K562 (cell line): Measurements from ENCODE around the gene OR7A10. TPM values are rescaled to one million over a fixed set of nuclear protein-coding genes. Genes with fewer than 3 reads are reported as not detected.

ENCODE experiments used
- E2F3 ChIP-seq: fragments of 250-450 bp; sonication (Bioruptor Pico); IDR thresholded peaks from 2 replicates; pipeline ENCODE4 v1.4.0; 2020; ENCODE audit warnings: mild to moderate bottlenecking
- EP400 ChIP-seq: fragments of 450-650 bp; IDR thresholded peaks from 2 replicates; pipeline ENCODE4 v1.6.1; 2017; ENCODE audit warnings: antibody characterized with exemption, mild to moderate bottlenecking, moderate library complexity
- FOXA3 ChIP-seq, 2 experiments: fragments of 450-650 bp in 1 of 2; sonication (generic) in 1 of 2; formaldehyde crosslinking; IDR thresholded peaks in 1 of 2; conservative IDR thresholded peaks in 1 of 2; 2 replicates each; pipeline versions ENCODE4 v1.4.0 to v1.8.0; 2020 to 2022; ENCODE audit warnings: mild to moderate bottlenecking in 2 of 2, missing genetic modification reagents in 1 of 2
- KLF16 ChIP-seq: IDR thresholded peaks from 2 replicates; pipeline ENCODE4 v1.6.1; 2016; ENCODE audit warnings: antibody characterized with exemption
- MEIS2 ChIP-seq: fragments of 450-650 bp; IDR thresholded peaks from 2 replicates; pipeline ENCODE4 v1.6.1; 2014; ENCODE audit warnings: mild to moderate bottlenecking; ENCODE audit not compliant: partially characterized antibody
- NRF1 ChIP-seq, 2 experiments: fragments of 450-650 bp; IDR thresholded peaks in 1 of 2; conservative IDR thresholded peaks in 1 of 2; 2 replicates each; pipeline ENCODE4 v1.6.1; 2014; ENCODE audit warnings: mild to moderate bottlenecking in 2 of 2
- RFX5 ChIP-seq: IDR thresholded peaks from 2 replicates; pipeline ENCODE4 v1.6.1; 2011; ENCODE audit warnings: low read depth, mild to moderate bottlenecking, improper control_type of control experiment, low read length
- ZKSCAN8 ChIP-seq: fragments of 200-800 bp; sonication (Bioruptor generic); IDR thresholded peaks from 2 replicates; pipeline ENCODE4 v1.6.1; 2016; ENCODE audit warnings: missing genetic modification characterization, missing compliant biosample characterization
- polyA plus RNA-seq, 8 experiments: library from polyadenylated mRNA; depleted of rRNA in 4 of 8; stranded (reverse) in 5 of 8; unstranded in 3 of 8; fragments of >200 nt; fragmentation: Nextera tagmentation in 2 of 8; fragmentation: Illumina TruSeq in 1 of 8; extraction: Ambion mirVana in 2 of 8; extraction: Trizol in 1 of 8; gene quantifications; 2 replicates each; pipeline versions ENCODE4 v1.2.1 to v1.2.3, GENCODE V29; 2011 to 2014; ENCODE audit warnings: inconsistent platforms in 1 of 8, missing spikeins in 1 of 8
- total RNA-seq, 7 experiments: library from RNA; depleted of rRNA in 6 of 7; stranded (reverse); fragments of >200 nt in 6 of 7; fragmentation: Illumina TruSeq in 2 of 7; extraction: Trizol in 2 of 7; gene quantifications; 2 replicates each; pipeline versions ENCODE4 v1.2.1 to v1.2.3, GENCODE V29; 2011 to 2021; ENCODE audit warnings: low replicate concordance in 1 of 7
- TF ChIP-seq, protein P1 (sequence below): fragments of 200-800 bp; sonication (Bioruptor generic); IDR thresholded peaks from 2 replicates; pipeline ENCODE4 v1.6.1; 2017; ENCODE audit warnings: missing genetic modification characterization, missing compliant biosample characterization
- TF ChIP-seq, protein P2 (sequence below): fragments of 150-350 bp; IDR thresholded peaks from 2 replicates; pipeline ENCODE4 v1.6.1; 2014; ENCODE audit warnings: low read depth, mild to moderate bottlenecking, low read length, borderline replicate concordance
- TF ChIP-seq, protein P3 (sequence below): sonication (generic); formaldehyde crosslinking; IDR thresholded peaks from 2 replicates; pipeline ENCODE4 v1.8.0; 2022; ENCODE audit warnings: missing genetic modification reagents, mild to moderate bottlenecking, borderline replicate concordance
- TF ChIP-seq, protein P4 (sequence below), 2 experiments: fragments of 450-650 bp; IDR thresholded peaks; 2 replicates each; pipeline ENCODE4 v1.6.1; 2016; ENCODE audit warnings: mild to moderate bottlenecking in 2 of 2, borderline replicate concordance in 1 of 2, low read depth in 1 of 2, moderate library complexity in 1 of 2

OR7A10 gene
- total and polyA plus RNA-seq, 9 of the 15 experiments (the other 6 are each of a cell fraction or from before 2014, with no cell fraction given): not detected

DNA sequence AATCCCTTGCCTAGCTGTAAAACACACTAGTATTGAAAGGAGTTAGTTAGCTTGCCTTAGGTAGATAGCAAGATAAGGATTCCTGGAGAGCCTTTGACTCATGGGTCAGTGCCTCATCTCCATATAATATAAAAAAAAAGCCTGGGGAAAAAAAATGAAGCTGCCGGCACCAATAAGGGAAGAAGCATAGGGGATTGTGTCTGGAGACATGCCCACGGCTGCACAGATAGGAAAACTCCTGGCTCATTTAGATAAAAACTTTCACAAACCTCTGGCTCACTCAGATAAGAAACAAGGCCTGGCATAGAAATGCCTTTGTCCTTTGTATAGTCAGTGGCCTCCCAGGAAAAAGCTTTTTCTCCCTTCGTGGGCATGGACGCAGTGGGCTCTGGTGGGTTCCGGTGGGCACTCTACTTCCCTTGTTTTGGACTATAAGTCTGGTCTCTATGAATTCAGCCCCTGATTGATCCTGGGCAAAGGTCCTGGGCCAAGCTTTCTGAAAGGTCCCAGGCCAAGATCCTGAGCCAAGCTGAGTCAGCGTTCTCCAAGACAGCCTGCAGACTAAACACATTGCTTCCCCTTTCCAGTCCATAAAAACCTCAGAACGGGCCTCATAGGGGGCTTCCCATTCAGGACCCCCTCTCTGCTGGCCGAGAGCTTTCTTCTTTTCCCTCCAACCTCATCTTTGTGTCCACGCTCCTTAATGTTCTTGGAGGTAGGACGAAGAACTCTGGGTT lies 42.1 kb upstream of the OR7A10 start (continued):
- TF ChIP-seq FOXA3 (CRISPR knock-in tag; conservative IDR thresholded peaks at IDR 0.05 in 1 of 2, IDR thresholded peaks at IDR 0.05 in 1 of 2) (no peak), MEIS2 (no peak), ZKSCAN8 (CRISPR knock-in tag) (no peak), NRF1 (conservative IDR thresholded peaks at IDR 0.05 in 1 of 2, IDR thresholded peaks at IDR 0.05 in 1 of 2) (peak in 1 of 2 experiments; percentile 36; a peak in 1 of 4 replicates), RFX5 (no peak), KLF16 (peak; percentile 91), EP400 (no peak), E2F3 (CRISPR knock-in tag) (no peak)
- TF ChIP-seq, protein P1, sequence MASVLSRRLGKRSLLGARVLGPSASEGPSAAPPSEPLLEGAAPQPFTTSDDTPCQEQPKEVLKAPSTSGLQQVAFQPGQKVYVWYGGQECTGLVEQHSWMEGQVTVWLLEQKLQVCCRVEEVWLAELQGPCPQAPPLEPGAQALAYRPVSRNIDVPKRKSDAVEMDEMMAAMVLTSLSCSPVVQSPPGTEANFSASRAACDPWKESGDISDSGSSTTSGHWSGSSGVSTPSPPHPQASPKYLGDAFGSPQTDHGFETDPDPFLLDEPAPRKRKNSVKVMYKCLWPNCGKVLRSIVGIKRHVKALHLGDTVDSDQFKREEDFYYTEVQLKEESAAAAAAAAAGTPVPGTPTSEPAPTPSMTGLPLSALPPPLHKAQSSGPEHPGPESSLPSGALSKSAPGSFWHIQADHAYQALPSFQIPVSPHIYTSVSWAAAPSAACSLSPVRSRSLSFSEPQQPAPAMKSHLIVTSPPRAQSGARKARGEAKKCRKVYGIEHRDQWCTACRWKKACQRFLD: peak; percentile 89; the same call in 1 of the 2 replicates
- TF ChIP-seq, protein P2, sequence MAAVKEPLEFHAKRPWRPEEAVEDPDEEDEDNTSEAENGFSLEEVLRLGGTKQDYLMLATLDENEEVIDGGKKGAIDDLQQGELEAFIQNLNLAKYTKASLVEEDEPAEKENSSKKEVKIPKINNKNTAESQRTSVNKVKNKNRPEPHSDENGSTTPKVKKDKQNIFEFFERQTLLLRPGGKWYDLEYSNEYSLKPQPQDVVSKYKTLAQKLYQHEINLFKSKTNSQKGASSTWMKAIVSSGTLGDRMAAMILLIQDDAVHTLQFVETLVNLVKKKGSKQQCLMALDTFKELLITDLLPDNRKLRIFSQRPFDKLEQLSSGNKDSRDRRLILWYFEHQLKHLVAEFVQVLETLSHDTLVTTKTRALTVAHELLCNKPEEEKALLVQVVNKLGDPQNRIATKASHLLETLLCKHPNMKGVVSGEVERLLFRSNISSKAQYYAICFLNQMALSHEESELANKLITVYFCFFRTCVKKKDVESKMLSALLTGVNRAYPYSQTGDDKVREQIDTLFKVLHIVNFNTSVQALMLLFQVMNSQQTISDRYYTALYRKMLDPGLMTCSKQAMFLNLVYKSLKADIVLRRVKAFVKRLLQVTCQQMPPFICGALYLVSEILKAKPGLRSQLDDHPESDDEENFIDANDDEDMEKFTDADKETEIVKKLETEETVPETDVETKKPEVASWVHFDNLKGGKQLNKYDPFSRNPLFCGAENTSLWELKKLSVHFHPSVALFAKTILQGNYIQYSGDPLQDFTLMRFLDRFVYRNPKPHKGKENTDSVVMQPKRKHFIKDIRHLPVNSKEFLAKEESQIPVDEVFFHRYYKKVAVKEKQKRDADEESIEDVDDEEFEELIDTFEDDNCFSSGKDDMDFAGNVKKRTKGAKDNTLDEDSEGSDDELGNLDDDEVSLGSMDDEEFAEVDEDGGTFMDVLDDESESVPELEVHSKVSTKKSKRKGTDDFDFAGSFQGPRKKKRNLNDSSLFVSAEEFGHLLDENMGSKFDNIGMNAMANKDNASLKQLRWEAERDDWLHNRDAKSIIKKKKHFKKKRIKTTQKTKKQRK: no peak
- TF ChIP-seq, protein P3, sequence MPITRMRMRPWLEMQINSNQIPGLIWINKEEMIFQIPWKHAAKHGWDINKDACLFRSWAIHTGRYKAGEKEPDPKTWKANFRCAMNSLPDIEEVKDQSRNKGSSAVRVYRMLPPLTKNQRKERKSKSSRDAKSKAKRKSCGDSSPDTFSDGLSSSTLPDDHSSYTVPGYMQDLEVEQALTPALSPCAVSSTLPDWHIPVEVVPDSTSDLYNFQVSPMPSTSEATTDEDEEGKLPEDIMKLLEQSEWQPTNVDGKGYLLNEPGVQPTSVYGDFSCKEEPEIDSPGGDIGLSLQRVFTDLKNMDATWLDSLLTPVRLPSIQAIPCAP (CRISPR knock-in tag): no peak
- TF ChIP-seq, protein P4, sequence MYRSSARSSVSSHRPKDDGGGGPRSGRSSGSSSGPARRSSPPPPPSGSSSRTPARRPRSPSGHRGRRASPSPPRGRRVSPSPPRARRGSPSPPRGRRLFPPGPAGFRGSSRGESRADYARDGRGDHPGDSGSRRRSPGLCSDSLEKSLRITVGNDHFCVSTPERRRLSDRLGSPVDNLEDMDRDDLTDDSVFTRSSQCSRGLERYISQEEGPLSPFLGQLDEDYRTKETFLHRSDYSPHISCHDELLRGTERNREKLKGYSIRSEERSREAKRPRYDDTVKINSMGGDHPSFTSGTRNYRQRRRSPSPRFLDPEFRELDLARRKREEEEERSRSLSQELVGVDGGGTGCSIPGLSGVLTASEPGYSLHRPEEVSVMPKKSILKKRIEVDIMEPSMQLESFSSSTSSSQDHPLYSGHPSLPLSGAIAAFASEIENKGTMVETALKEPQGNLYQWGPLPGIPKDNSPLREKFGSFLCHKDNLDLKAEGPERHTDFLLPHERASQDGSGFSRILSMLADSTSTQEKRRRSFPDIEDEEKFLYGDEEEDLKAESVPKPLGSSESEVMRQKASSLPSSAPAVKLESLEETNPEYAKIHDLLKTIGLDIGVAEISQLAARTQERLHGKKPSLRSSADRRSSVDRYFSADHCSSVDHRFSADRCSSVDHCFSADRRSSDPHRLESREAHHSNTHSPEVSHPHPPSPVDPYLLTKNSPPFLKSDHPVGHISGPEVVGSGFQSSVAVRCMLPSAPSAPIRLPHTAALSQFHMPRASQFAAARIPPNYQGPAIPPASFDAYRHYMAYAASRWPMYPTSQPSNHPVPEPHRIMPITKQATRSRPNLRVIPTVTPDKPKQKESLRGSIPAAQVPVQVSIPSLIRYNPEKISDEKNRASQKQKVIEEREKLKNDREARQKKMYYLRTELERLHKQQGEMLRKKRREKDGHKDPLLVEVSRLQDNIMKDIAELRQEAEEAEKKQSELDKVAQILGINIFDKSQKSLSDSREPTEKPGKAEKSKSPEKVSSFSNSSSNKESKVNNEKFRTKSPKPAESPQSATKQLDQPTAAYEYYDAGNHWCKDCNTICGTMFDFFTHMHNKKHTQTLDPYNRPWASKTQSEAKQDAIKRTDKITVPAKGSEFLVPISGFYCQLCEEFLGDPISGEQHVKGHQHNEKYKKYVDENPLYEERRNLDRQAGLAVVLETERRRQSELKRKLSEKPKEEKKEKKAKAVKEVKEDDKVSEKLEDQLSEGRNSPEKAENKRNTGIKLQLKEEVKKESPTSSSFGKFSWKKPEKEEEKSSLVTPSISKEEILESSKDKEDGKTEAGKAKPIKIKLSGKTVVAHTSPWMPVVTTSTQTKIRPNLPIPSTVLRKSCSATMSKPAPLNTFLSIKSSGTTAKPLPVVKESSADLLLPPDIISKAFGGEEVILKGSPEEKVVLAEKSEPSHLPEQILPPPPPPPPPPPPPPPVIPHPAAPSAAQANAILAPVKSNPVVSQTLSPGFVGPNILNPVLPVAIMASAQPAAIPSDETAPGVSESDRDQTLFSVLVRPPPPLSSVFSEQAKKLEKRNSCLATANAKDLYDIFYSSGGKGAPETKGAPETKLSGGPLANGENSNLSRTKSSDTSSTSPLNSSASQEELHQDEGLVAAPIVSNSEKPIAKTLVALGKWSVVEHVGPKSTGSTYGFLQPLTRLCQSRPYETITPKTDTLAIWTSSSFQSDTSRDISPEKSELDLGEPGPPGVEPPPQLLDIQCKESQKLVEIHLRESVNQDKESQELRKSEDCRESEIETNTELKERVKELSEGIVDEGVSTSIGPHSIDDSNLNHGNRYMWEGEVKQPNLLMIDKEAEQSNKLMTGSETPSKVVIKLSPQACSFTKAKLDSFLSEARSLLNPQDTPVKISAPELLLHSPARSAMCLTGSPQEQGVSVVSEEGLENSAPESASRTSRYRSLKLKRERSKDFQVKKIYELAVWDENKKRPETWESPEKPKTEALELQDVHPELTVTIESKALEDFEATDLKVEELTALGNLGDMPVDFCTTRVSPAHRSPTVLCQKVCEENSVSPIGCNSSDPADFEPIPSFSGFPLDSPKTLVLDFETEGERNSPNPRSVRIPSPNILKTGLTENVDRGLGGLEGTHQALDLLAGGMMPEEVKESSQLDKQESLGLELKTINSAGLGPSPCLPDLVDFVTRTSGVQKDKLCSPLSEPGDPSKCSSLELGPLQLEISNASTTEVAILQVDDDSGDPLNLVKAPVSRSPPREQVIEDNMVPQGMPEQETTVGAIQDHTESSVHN (IDR thresholded peaks at IDR 0.05; ENCODE audit: borderline replicate concordance in 1 of 2, low read depth in 1 of 2): peak in 1 of 2 experiments; percentile 50; a peak in 1 of 4 replicates
